Astrocyte of the hippocampus (primary cell): ENCODE measurements around the gene METTL23.

Experiments used
- DNase-seq: peaks from one replicate; pipeline ENCODE4 v3.0.0; 2011; ENCODE audit warnings: low read depth, low spot score

Gene METTL23

GRCh38 chr17:76757256-76757655 lies 30.6 kb downstream of the METTL23 start:
- peak; percentile 39 for DNase-seq

- DNase-seq: no peak
Observed at GRCh38 chr17:76758570-76758969, 31.9 kb downstream of the METTL23 start.

- DNase-seq: peak; percentile 76
Observed at GRCh38 chr17:76772842-76773525, 46.3 kb downstream of the METTL23 start.

- no peak for DNase-seq
Observed at GRCh38 chr17:76775021-76775600, 48.5 kb downstream of the METTL23 start.

- no peak for DNase-seq
Observed at GRCh38 chr17:76781056-76781982, 54.7 kb downstream of the METTL23 start.

GRCh38 chr17:76783146-76783545 lies 56.5 kb downstream of the METTL23 start:
- DNase-seq: no peak
